Endothelial cell (in vitro differentiated cells): ENCODE results near the gene DCN. TPM values are rescaled to one million over a fixed set of nuclear protein-coding genes. Genes with fewer than 3 reads are reported as not detected.

Source experiments
- DNase-seq: peaks from one replicate; pipeline ENCODE4 v3.0.0; 2021; ENCODE audit warnings: low spot score
- H3K27ac Mint-ChIP-seq: one replicate; pipeline ENCODE4 v1.8.0; 2021; ENCODE audit warnings: mixed read lengths, inconsistent platforms; ENCODE audit not compliant: unreplicated experiment
- H3K27me3 Mint-ChIP-seq: one replicate; pipeline ENCODE4 v1.8.0; 2021; ENCODE audit warnings: mild to moderate bottlenecking, moderate library complexity, mixed read lengths, inconsistent platforms; ENCODE audit not compliant: unreplicated experiment
- H3K36me3 Mint-ChIP-seq: one replicate; pipeline ENCODE4 v1.8.0; 2021; ENCODE audit warnings: mild to moderate bottlenecking, low read depth, mixed read lengths, inconsistent platforms; ENCODE audit not compliant: unreplicated experiment
- H3K4me1 Mint-ChIP-seq: one replicate; pipeline ENCODE4 v1.8.0; 2021; ENCODE audit warnings: mild to moderate bottlenecking, mixed read lengths, inconsistent platforms; ENCODE audit not compliant: unreplicated experiment
- H3K4me3 Mint-ChIP-seq: one replicate; pipeline ENCODE4 v1.8.0; 2021; ENCODE audit warnings: mild to moderate bottlenecking, mixed read lengths, inconsistent platforms; ENCODE audit not compliant: unreplicated experiment
- H3K9me3 Mint-ChIP-seq: one replicate; pipeline ENCODE4 v1.8.0; 2021; ENCODE audit warnings: mixed read lengths, inconsistent platforms; ENCODE audit not compliant: unreplicated experiment
- long read RNA-seq: library from polyadenylated mRNA; unstranded; transcript quantifications from one replicate; pipeline ENCODE4 v2.0.0, GENCODE V29; 2020; ENCODE audit not compliant: unreplicated experiment
- total RNA-seq: library from RNA; stranded (reverse); fragmentation: NEBNext Ultra II Directional; extraction: Animal tissue kit (Norgen Biotek cat#: 25700); gene quantifications from one replicate; pipeline ENCODE4 v1.2.1, GENCODE V29; 2021; ENCODE audit not compliant: unreplicated experiment
- TF ChIP-seq, protein P1 (sequence below): fragments of 200-600 bp; sonication (generic); IDR thresholded peaks from one replicate; pipeline ENCODE4 v1.5.0; 2021; ENCODE audit warnings: antibody characterized with exemption; ENCODE audit not compliant: unreplicated experiment

Gene DCN, protein sequence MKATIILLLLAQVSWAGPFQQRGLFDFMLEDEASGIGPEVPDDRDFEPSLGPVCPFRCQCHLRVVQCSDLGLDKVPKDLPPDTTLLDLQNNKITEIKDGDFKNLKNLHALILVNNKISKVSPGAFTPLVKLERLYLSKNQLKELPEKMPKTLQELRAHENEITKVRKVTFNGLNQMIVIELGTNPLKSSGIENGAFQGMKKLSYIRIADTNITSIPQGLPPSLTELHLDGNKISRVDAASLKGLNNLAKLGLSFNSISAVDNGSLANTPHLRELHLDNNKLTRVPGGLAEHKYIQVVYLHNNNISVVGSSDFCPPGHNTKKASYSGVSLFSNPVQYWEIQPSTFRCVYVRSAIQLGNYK
- total RNA-seq = not detected
- long read RNA-seq = 0 reads

DNA sequence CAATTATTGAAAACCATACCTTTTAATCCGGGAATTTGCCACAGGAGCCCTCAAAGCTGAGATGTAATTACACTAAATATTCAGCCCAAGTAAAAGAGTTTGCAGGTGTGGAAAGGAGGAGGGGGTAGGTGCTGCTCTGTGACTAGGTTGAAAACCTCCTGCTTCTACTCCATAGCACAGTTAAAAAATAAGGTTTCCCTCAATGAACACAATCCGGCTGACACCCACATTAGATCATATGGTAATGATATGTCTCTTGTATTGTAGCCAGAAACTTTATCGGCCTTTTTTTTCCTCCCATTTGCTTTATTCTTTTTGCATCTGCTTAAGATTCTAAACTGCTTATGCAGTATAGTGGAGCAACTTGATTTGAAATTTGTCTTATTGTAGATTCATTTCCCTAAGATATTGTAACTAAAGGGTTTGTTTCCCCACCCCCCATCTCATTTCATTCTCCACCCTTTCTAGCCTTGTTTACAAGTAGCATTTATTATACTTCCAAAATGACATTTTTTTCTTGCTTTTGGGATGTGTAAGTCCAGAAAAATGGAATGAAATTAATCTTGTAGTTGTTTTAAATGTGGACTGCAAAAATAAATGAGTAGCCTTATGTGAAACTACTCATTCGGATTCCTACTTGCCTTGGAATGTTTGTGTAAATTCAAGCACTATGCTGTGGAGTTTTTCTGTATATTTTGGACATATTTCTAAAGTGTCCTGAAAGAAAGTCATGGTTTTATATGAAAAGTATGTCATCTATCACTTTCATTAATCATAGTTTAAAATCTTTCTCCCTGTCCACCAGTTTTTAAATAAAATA, at the start of gene DCN:
TSS of gene DCN (minus strand) at position 182 of the 820 bp plus-strand sequence. CDS start 4,265 bp downstream, outside the sequence.
- Mint-ChIP-seq H3K27ac (no peak within 1 kb of the TSS), H3K27me3 (no peaks in the 10 kb centered on the region), H3K4me3 (no peak within 1 kb of the TSS), H3K4me1 (no peaks in the 10 kb centered on the region), H3K36me3 (no peaks in the 10 kb centered on the region), H3K9me3 (no peaks in the 10 kb centered on the region)
- TF ChIP-seq, protein P1, sequence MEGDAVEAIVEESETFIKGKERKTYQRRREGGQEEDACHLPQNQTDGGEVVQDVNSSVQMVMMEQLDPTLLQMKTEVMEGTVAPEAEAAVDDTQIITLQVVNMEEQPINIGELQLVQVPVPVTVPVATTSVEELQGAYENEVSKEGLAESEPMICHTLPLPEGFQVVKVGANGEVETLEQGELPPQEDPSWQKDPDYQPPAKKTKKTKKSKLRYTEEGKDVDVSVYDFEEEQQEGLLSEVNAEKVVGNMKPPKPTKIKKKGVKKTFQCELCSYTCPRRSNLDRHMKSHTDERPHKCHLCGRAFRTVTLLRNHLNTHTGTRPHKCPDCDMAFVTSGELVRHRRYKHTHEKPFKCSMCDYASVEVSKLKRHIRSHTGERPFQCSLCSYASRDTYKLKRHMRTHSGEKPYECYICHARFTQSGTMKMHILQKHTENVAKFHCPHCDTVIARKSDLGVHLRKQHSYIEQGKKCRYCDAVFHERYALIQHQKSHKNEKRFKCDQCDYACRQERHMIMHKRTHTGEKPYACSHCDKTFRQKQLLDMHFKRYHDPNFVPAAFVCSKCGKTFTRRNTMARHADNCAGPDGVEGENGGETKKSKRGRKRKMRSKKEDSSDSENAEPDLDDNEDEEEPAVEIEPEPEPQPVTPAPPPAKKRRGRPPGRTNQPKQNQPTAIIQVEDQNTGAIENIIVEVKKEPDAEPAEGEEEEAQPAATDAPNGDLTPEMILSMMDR = no peak
- DNase-seq = no peak

- no peaks in the 10 kb centered on the region for H3K4me1 Mint-ChIP-seq
- no peak overlapping the region for H3K27ac Mint-ChIP-seq
- no peaks in the 10 kb centered on the region for H3K9me3 Mint-ChIP-seq
- no peak overlapping the region for H3K4me3 Mint-ChIP-seq
- H3K27me3 Mint-ChIP-seq = no peaks in the 10 kb centered on the region
- TF ChIP-seq, protein P1 = no peak
- no peak for DNase-seq
- no peaks in the 10 kb centered on the region for H3K36me3 Mint-ChIP-seq
Observed at GRCh38 chr12:91230841-91231240, 48.2 kb upstream of the DCN start.

DNA sequence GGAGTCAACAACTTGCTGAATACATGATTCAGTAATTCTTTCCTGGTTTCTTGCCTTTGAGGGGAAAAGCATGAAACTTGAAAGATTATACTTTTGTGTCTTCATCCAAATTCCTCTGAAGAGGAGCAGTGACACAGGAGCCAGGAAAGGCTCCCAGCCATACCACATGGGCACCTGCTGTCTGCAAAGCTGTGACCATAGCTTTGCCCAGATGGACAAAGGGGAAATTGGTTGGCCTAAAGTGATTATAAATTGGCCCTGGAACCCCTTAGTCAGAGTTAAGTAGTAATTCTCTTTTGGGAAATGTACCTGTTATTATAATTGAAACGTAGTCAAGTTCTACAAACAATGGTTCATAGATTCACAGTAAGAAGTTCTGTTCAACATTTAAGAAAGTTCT, 44.3 kb upstream of the DCN start:
- no peaks in the 10 kb centered on the region for H3K4me1 Mint-ChIP-seq
- H3K4me3 Mint-ChIP-seq = no peak overlapping the region

GRCh38 chr12:91225316-91225715, 42.7 kb upstream of the DCN start:
- no peaks in the 10 kb centered on the region for H3K9me3 Mint-ChIP-seq
- H3K27ac Mint-ChIP-seq = no peak overlapping the region
- no peaks in the 10 kb centered on the region for H3K27me3 Mint-ChIP-seq
- TF ChIP-seq, protein P1 = no peak
- no peaks in the 10 kb centered on the region for H3K36me3 Mint-ChIP-seq
- H3K4me1 Mint-ChIP-seq = no peaks in the 10 kb centered on the region
- no peak overlapping the region for H3K4me3 Mint-ChIP-seq
- DNase-seq = no peak

More for the DNA sequence above, 44.3 kb upstream of the DCN start:
- Mint-ChIP-seq H3K27ac (no peak overlapping the region), H3K27me3 (no peaks in the 10 kb centered on the region), H3K36me3 (no peaks in the 10 kb centered on the region), H3K9me3 (no peaks in the 10 kb centered on the region)
- no peak for DNase-seq
- TF ChIP-seq, protein P1 = no peak
